CD1c-positive myeloid dendritic cell (primary cell): ENCODE data around the gene NOS2.
A peak's percentile ranks its signal among the peaks of the same experiment; 100 is the strongest.

Experiments used
- DNase-seq: peaks from one replicate; pipeline ENCODE4 v3.0.0-alpha.2; 2016; ENCODE audit errors: extremely low spot score

NOS2 gene

DNA sequence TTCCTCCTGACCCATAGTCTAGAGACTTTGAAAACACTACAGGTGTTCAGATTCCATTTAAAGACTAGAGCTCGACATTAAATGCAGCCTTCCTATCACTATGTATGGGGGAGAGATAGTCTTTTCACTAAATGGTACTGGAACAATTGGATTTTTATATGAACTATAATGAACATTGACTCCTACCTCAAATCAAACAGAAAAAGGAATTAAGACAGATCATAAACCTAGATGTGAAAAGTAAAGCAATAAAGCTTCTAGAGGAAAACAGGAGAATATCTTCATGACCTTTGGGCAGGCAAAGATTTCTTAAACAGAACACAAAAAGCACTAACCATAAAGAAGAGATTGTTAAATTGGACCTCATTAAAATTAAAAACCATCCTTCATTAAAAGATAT lies 18.8 kb upstream of the NOS2 start:
- no peak for DNase-seq

- DNase-seq, result no peak
Observed at GRCh38 chr17:27818401-27819105, 18.2 kb upstream of the NOS2 start.

DNA sequence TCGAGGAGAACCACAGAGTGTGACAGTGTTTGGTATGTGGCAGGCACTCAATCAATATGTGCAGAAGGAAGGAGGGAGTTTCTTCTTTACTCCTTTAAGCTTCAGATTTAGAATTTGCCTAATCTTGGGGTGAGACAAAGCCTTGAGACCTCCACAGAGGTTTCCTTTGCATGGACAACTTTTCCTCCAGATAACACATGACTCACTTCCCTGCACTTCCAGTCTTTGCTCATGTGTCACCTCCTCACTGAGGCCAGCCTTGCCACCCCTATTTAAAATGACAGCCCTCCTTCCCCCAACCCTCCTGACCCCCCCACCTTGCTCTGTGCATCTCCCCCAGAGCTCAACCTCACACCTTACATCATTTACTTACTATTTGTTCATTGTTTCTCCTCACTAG lies 17.4 kb upstream of the NOS2 start:
- DNase-seq, result no peak

- no peak for DNase-seq
Observed at GRCh38 chr17:27816946-27817345, 16.6 kb upstream of the NOS2 start.

GRCh38 chr17:27811961-27812360 lies 11.6 kb upstream of the NOS2 start:
- DNase-seq, result no peak

- DNase-seq, result no peak
Observed at GRCh38 chr17:27810902-27811557, 10.7 kb upstream of the NOS2 start.

GRCh38 chr17:27810211-27810901 lies 10.0 kb upstream of the NOS2 start:
- DNase-seq, result no peak

DNA sequence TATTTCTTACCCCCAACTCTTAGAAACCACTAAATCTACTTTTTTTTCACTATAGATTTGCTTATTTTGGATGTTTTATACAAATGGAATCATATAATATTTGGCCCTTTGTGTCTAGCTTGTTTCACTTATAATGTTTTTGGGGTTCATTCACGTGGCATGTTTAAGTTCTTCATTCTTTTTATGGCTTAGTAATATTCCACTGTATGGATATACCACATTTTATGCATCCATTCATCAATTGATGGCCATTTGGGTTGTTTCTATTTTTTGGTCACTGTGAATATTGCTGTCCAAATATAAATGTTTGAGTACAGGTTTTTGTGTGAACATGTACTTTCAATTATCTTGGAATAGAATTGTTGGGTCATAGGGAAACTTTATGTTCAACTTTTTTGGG lies 9.2 kb upstream of the NOS2 start:
- DNase-seq, result no peak

DNA sequence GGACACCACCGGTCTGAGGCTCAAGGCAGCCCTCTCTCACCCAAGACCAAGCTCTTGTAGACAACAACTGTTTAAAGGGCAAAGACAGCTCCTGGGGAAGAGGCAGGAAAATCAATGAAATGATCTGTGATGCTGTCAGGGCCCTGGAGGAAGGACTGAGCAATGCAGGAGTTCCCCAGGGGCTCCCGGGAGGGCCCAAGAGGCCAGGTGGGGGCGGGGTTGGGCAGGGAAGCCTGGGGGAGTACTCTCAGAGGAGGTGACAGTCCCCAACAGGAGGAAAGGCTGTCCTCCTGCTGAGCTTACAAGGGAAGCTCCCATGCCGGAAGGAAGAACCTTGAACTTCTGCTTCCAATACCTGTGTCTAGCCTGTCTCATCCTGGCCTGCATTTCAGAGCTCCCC lies 8.3 kb upstream of the NOS2 start:
- no peak for DNase-seq

DNA sequence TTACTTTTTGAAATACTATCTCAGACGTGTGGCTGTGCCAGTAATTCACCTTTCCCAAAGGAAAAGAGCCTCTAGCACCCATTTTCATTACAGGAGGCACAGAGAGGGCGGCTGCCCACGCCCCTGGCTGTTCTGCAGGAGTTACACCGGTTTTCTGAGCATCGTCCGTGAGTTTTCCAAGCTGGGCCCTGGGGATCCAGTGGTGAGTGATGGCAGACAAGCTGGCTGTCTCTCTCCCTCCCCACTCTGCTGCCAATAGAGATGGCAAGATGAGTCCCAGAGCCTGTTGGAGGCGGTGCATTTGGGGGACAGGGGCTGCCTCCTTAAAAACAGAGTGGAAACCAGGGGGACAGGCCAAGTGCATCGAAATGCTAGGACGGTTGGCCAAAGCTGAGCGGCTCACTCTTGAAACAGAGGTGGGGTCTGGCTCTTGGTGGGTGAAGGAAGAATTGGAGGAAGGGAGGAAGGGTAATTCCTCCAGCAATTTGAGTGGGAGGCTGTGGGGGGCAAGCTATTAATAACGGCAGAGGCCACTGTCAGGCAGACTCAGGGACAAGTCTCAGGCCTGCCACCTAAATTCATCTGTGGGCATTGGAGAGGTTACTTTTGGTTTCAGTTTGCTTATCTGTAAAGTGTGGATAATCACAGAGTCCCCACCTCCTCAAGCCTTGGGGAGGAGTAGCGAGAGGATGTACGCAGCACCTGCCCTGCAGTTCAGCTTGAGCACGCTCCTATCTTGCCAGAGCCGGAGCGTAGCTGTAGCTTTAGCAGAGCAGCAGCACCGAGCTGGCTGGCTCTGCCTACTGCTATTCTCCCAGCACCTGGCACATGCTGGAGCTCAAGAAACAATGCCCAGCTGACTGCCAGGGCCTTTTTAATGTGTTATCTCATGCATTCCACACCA lies 7.5 kb upstream of the NOS2 start:
- peak; percentile 21 for DNase-seq

DNA sequence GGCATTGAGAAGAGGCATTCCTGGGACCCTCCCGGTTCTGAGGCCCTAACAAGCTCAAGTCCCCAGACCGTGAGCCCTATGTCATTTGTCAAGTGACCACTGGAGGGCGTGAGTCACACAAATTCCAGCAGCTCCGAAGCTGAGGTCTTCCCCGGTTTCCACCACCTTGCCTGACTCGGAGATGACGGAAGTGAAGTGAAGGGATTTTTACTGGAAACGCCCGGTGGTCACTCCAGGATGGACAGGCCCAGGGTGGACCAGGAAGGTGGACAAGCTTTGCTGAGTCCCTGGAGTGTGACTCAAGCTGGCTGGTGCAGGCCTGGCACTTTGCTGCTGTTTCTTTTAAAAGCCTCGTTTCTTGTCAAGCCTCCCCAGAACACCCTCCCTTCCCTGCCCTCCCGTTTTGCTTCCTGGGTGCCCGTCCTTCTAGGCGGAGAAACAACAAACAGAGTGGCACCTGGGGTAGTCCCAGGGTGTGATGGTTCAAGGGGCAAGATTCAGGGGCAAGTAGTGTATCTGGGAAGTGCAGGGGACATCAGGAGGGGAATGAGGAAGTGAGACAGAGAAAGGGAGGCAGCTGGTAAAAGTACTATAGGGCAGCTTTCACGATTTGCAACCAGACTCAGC lies 5.3 kb upstream of the NOS2 start:
- peak; percentile 85 for DNase-seq

GRCh38 chr17:27804113-27804512 lies 3.8 kb upstream of the NOS2 start:
- no peak for DNase-seq

GRCh38 chr17:27802962-27803680 lies 2.8 kb upstream of the NOS2 start:
- no peak for DNase-seq

- DNase-seq, result no peak
Observed at GRCh38 chr17:27802033-27802432, 1.7 kb upstream of the NOS2 start.

- no peak for DNase-seq
Observed at GRCh38 chr17:27798376-27798775, 2.0 kb downstream of the NOS2 start.

- DNase-seq, result no peak
Observed at GRCh38 chr17:27797390-27798091, 2.8 kb downstream of the NOS2 start.

DNA sequence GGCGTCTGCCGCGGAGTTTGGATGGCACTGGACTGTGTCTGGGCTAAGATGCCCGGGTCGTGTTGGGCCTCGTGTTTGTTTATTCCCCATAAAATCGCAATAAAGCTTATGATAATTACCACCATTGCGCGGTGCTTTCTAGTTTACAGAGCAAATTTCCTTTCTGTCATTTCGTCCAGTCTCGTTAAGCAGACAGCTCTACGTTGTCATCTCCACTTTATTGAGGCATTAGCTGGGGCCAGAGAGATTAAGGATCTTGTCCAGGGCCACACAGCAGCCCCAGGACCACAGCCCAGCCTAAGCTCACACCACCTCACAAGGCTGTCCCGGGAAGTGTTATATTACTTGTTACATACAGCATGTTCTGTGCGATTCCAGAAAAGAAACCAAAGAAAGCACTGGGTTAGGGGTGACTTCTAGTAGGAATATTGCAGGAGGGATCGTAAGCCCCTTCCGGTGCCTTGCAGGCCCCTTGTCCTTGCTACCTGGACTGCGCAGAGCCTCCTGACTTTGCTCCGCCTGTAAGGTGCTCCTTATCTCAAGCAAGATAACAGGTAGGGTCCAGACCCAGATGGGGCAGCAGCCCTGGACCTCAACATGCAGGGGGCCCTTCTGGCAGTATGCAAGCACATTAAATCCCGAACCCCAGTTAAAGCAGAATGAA lies 6.3 kb downstream of the NOS2 start:
- no peak for DNase-seq

- no peak for DNase-seq
Observed at GRCh38 chr17:27793168-27793905, 7.0 kb downstream of the NOS2 start.

DNA sequence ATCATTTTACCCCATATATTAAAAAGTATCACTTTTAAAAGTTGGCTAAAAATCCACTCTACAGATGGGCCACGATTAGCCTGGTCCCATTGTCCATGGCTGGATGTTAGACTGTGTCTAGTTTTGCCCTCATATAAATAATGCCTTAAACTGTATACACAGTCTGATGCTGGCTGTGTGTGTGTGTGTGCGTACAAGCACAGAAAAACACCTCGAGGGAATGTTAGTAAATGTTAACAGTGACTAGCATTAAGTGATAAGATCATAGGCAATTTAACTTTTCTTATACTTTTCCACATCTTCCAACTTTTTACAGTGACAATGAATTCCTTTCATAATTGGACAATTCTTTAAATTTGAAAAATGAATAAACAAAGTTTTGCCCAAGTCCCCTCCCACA lies 8.2 kb downstream of the NOS2 start:
- no peak for DNase-seq
